GM20000 (cell line): ENCODE data around the gene MTFR2.

Experiments
- DNase-seq: peaks from one replicate; pipeline ENCODE4 v3.0.0; 2012; ENCODE audit warnings: low spot score
- TF ChIP-seq, protein P1 (sequence below): IDR thresholded peaks from 2 replicates; pipeline ENCODE4 v1.5.1; 2012; ENCODE audit warnings: mild to moderate bottlenecking, control low read depth; ENCODE audit errors: extremely low read depth, missing control alignments

MTFR2 gene

DNA sequence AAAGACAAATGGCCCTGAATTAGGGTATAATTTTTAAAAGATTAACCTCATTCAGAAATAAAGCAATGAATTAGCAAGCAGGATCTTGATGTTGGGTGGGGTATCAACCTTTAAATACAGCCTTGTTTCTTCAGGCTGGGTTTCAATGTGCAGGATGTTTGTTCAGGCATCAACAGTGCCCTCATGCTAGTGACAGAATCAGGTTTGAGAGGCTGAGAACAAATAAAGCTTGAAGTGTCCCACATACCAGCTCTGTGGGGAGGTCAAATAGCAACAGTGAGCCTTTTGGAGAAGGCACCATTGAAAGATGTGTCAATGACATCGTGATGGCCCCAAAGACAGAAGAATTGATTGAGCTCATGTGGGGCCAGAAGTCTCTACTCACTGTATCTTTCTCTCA is 68.2 kb downstream of the MTFR2 start:
- TF ChIP-seq, protein P1, sequence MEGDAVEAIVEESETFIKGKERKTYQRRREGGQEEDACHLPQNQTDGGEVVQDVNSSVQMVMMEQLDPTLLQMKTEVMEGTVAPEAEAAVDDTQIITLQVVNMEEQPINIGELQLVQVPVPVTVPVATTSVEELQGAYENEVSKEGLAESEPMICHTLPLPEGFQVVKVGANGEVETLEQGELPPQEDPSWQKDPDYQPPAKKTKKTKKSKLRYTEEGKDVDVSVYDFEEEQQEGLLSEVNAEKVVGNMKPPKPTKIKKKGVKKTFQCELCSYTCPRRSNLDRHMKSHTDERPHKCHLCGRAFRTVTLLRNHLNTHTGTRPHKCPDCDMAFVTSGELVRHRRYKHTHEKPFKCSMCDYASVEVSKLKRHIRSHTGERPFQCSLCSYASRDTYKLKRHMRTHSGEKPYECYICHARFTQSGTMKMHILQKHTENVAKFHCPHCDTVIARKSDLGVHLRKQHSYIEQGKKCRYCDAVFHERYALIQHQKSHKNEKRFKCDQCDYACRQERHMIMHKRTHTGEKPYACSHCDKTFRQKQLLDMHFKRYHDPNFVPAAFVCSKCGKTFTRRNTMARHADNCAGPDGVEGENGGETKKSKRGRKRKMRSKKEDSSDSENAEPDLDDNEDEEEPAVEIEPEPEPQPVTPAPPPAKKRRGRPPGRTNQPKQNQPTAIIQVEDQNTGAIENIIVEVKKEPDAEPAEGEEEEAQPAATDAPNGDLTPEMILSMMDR: no peak
- DNase-seq: no peak

DNA sequence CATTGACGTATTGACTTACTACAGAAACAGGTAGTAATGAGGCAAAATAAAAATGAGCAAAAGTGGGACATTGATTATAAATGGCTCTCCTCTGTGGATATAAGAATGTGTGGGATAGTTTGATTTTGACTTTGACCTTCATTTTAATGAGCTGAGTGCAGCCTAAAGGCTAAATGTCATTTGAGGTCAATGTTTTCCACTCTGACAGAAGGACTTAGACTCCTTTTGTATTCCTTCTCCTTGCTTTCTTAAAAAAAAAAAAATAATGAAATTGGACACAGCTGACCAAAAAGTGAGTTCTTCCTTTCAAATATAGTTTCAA is 68.6 kb downstream of the MTFR2 start:
- TF ChIP-seq, protein P1: no peak
- no peak for DNase-seq
